Measurements from ENCODE around the gene COL4A3.

COL4A3 gene

GRCh38 chr2:227163998-227164762, at the start of gene COL4A3, which contains the start of gene COL4A4:
TSS of gene COL4A3 (plus strand) at chr2:227164624. CDS start at chr2:227164727, 103 bp downstream.
TSS of gene COL4A4 (minus strand) at chr2:227164205. CDS start at chr2:227147483, 16,722 bp downstream.
- in situ Hi-C loops (cut with MboI; ENCODE audit: low sequenced_read_pairs), result no loop called here

GRCh38 chr2:227115761-227116160, 48.7 kb upstream of the COL4A3 start:
- in situ Hi-C loops (cut with MboI; ENCODE audit: low sequenced_read_pairs), result loop anchor here (25.0 kb wide), 1 partner anchor 1453 kb away; no protein-coding TSS in a partner anchor

- in situ Hi-C loops (cut with MboI; ENCODE audit: low sequenced_read_pairs), result loop anchor here (25.0 kb wide), 1 partner anchor 1455 kb away; no protein-coding TSS in a partner anchor
Measured at GRCh38 chr2:227117027-227117426, 47.4 kb upstream of the COL4A3 start.

- in situ Hi-C loops (cut with MboI; ENCODE audit: low sequenced_read_pairs), result loop anchor here (25.0 kb wide), 1 partner anchor 1456 kb away; no protein-coding TSS in a partner anchor
Measured at GRCh38 chr2:227117852-227118251, 46.6 kb upstream of the COL4A3 start.

GRCh38 chr2:227118353-227118752, 46.1 kb upstream of the COL4A3 start:
- in situ Hi-C loops (cut with MboI; ENCODE audit: low sequenced_read_pairs), result loop anchor here (25.0 kb wide), 1 partner anchor 1456 kb away; no protein-coding TSS in a partner anchor

GRCh38 chr2:227123697-227124096, 40.7 kb upstream of the COL4A3 start:
- in situ Hi-C loops (cut with MboI; ENCODE audit: low sequenced_read_pairs), result loop anchor here (25.0 kb wide), 1 partner anchor 1461 kb away; no protein-coding TSS in a partner anchor

- in situ Hi-C loops (cut with MboI; ENCODE audit: low sequenced_read_pairs), result loop anchor here (25.0 kb wide), 2 partner anchors 637 to 1463 kb away; no protein-coding TSS in a partner anchor
Measured at GRCh38 chr2:227124811-227125210, 39.6 kb upstream of the COL4A3 start.

- in situ Hi-C loops (cut with MboI; ENCODE audit: low sequenced_read_pairs), result loop anchor here (25.0 kb wide), 1 partner anchor 637 kb away; no protein-coding TSS in a partner anchor
Measured at GRCh38 chr2:227125506-227125905, 38.9 kb upstream of the COL4A3 start.

- in situ Hi-C loops (cut with MboI; ENCODE audit: low sequenced_read_pairs), result loop anchor here (25.0 kb wide), 1 partner anchor 635 kb away; no protein-coding TSS in a partner anchor
Measured at GRCh38 chr2:227127201-227127600, 37.2 kb upstream of the COL4A3 start.

- in situ Hi-C loops (cut with MboI; ENCODE audit: low sequenced_read_pairs), result loop anchor here (25.0 kb wide), 1 partner anchor 632 kb away; no protein-coding TSS in a partner anchor
Measured at GRCh38 chr2:227130636-227131035, 33.8 kb upstream of the COL4A3 start.

- in situ Hi-C loops (cut with MboI; ENCODE audit: low sequenced_read_pairs), result loop anchor here (25.0 kb wide), 1 partner anchor 629 kb away; no protein-coding TSS in a partner anchor
Measured at GRCh38 chr2:227132986-227133385, 31.4 kb upstream of the COL4A3 start.

- in situ Hi-C loops (cut with MboI; ENCODE audit: low sequenced_read_pairs), result loop anchor here (25.0 kb wide), 1 partner anchor 628 kb away; no protein-coding TSS in a partner anchor
Measured at GRCh38 chr2:227134591-227134990, 29.8 kb upstream of the COL4A3 start.

- in situ Hi-C loops (cut with MboI; ENCODE audit: low sequenced_read_pairs), result loop anchor here (25.0 kb wide), 1 partner anchor 621 kb away; no protein-coding TSS in a partner anchor
Measured at GRCh38 chr2:227141301-227141700, 23.1 kb upstream of the COL4A3 start.

- in situ Hi-C loops (cut with MboI; ENCODE audit: low sequenced_read_pairs), result loop anchor here (25.0 kb wide), 1 partner anchor 618 kb away; no protein-coding TSS in a partner anchor
Measured at GRCh38 chr2:227143895-227144294, 20.5 kb upstream of the COL4A3 start.

- in situ Hi-C loops (cut with MboI; ENCODE audit: low sequenced_read_pairs), result loop anchor here (25.0 kb wide), 1 partner anchor 616 kb away; no protein-coding TSS in a partner anchor
Measured at GRCh38 chr2:227146456-227146855, 18.0 kb upstream of the COL4A3 start.

- in situ Hi-C loops (cut with MboI; ENCODE audit: low sequenced_read_pairs), result loop anchor here (25.0 kb wide), 1 partner anchor 615 kb away; no protein-coding TSS in a partner anchor
Measured at GRCh38 chr2:227147023-227147422, 17.4 kb upstream of the COL4A3 start.

GRCh38 chr2:227148106-227148505, 16.3 kb upstream of the COL4A3 start:
- in situ Hi-C loops (cut with MboI; ENCODE audit: low sequenced_read_pairs), result loop anchor here (25.0 kb wide), 1 partner anchor 614 kb away; no protein-coding TSS in a partner anchor

GRCh38 chr2:227150222-227150936, 14.0 kb upstream of the COL4A3 start:
- in situ Hi-C loops (cut with MboI; ENCODE audit: low sequenced_read_pairs), result no loop called here

- in situ Hi-C loops (cut with MboI; ENCODE audit: low sequenced_read_pairs), result no loop called here
Measured at GRCh38 chr2:227152093-227152766, 12.2 kb upstream of the COL4A3 start.

- in situ Hi-C loops (cut with MboI; ENCODE audit: low sequenced_read_pairs), result no loop called here
Measured at GRCh38 chr2:227153307-227153706, 11.1 kb upstream of the COL4A3 start.
